OCI-M2 (cell line): ENCODE data around the gene CEP70.
"Not testable (repeated sequence)": the region's sequence is repeated elsewhere in the genome, so short reads cannot be mapped to it uniquely, and the experiment has no call there.

ENCODE experiments used
- DNase-seq: peaks from one replicate; lab custom pipeline; 2025; ENCODE audit not compliant: unreplicated experiment; lab: John Stamatoyannopoulos, UW

CEP70 gene

DNA sequence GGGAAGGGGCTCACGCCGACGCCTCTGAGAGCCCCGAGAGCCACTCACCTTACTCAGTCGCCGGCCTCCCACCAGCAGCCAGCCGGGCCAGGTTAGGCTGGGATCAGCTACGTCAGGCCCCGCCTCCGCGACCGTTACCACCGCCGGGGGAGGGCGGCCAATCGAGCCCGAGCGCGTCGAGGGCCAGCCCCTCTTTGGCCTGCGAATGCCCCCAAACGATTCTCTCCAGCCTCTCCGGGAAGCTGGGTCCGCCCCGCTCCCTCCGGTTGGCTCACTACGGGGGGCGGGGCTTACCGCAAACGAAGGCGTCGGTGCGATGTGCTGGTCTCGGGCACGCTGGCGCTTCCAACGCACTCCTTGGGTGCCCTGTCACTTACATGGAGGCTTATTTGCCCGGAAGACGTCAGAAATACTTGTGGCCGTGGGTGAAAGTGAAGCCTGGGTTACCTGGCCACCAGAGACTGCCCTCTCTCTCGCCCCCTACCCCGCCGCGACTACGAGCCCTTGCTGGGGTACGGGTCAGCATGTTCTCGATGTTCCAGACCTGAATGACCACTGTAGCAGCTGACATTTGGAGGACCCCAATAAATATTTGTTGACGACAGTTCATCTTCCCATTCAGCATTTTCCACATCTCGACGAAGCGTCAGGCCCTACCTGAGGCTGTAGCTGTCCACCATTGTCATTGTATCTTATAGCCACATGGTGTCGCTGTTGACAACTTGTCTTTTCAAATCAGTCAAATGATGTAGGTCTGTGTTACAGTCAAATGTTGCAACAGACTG lies at the start of gene CEP70:
Gene CEP70, minus strand, starts transcription at position 111 of the 785 bp plus-strand sequence. CDS start 21,333 bp downstream, outside the sequence.
- no peak for DNase-seq

- no peak for DNase-seq
Observed at GRCh38 chr3:138642927-138643253, 48.8 kb upstream of the CEP70 start.

DNA sequence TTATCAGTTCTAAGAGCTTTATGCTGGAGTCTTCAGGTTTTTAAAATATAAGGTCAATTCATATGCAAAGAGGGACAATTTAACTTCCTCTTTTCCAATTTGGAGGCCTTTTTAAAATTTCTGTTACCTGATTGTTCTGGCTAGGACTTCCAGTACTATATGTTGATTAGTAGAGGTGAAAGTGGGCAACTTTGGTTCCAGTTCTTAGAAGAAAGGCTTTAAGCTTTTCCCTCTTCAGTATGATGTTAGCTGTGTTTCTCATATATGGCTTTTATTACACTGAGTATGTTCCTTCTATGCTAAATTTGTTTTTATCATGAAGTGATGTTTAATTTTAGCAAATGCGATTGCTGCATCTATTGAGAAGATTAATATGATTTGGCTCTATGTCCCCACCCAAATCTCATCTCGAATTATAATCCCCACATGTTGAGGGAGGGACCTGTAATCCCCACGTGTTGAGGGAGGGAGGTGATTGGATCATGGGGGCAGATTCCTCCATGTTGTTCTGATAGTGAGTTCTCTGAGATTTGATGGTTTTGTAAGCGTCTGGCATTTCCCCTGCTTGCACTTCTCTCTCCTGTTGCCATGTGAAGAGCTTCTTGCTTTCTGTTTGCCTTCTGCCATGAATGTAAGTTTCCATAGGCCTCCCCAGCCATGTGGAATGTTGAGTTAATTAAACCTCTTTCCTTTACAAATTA lies 48.3 kb upstream of the CEP70 start:
- DNase-seq: no peak

GRCh38 chr3:138640537-138640936 lies 46.5 kb upstream of the CEP70 start:
- no peak for DNase-seq

- DNase-seq: no peak
Observed at GRCh38 chr3:138638641-138639040, 44.6 kb upstream of the CEP70 start.

GRCh38 chr3:138629526-138629925 lies 35.5 kb upstream of the CEP70 start:
- no peak for DNase-seq

DNA sequence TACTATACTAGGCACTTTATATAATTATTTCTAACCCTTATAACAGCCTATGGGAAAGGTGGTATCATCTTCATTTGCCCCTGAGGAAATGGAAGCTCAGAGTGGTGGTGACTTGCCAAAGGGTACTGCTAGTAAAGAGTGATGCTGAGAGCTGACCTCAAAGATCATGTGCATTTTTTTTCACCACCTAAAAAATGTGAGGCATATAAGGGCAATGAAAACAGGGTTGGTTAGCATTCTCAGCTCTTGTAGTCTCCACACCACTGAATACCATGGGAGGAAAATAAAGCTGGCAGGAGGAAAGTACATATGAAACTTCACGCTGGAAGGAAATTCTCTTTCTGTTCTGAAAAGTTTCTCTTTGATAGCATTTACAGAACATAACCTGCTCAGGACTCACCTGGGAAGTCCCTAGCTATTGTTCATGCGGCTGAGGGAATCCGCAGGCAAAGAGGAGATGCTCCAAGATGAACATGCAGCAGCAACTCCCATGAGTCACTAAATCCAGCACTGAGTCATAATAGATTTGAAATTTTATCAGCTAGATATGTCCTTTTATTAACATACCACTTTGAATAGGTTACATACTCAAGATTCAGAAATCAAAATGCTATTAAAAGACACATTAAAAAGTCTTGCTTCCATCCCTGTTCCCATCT lies 31.8 kb upstream of the CEP70 start:
- no peak for DNase-seq

- no peak for DNase-seq
Observed at GRCh38 chr3:138624518-138624917, 30.5 kb upstream of the CEP70 start.

DNA sequence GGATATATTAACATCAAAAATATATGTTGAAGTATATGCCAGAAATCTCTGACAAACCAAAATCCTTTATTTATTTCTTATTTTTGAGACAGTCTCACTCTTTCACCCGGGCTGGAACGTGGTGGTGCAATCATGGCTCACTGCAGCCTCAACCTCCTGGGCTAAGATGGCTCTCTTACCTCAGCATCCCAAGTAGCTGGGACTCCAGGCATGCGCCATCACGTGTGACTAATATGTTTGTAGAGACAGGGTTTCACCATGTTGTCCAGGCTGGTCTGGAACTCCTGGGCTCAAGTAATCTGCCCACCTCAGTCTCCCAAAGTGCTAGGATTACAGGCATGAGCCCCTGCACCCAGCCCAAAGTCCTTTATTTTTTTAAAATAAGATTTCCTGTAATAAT lies 26.4 kb upstream of the CEP70 start:
- no peak for DNase-seq

DNA sequence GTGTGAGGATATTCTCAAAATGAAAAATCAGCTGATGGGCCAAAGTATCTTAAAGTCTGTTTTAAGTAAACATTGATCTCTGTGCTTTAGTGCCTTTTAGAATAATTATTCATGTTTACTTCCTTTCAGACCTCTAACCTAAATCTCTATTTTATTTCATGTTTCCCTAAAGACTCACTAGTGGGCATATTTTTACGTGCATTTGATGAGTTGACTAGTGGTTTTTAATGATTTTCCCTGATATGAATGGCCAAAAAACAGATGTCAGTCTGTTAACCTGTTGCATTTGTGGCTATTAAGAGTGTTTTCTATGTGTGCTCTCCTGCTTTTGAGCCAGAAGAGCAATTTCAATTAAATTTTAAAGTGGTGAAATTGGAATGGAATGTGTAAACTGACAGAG lies 21.4 kb upstream of the CEP70 start:
- no peak for DNase-seq

- DNase-seq: no peak
Observed at GRCh38 chr3:138609898-138610266, 15.8 kb upstream of the CEP70 start.

GRCh38 chr3:138608322-138609135 lies 14.5 kb upstream of the CEP70 start, which contains the start of gene FAIM:
FAIM (plus strand) TSS chr3:138608771; CDS start chr3:138619727, 10,956 bp downstream.
- no peak for DNase-seq

GRCh38 chr3:138604106-138604595 lies 10.1 kb upstream of the CEP70 start:
- not testable (repeated sequence) for DNase-seq

DNA sequence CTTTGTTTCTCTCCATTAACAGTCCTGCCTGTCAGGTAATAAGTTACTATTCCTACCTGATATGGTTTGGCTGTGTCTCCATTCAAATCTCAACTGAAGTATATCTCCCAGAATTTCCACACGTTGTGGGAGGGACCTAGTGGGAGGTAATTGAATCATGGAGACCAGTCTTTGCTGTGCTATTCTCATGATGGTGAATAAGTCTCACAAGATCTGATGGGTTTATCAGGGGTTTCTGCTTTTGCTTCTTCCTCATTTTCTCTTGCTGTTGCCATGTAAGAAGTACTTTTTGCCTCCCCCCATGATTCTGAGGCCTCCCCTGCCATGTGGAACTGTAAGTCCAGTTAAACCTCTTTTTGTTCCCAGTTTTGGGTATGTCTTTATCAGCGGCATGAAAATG lies 7.6 kb upstream of the CEP70 start:
- not testable (repeated sequence) for DNase-seq

DNA sequence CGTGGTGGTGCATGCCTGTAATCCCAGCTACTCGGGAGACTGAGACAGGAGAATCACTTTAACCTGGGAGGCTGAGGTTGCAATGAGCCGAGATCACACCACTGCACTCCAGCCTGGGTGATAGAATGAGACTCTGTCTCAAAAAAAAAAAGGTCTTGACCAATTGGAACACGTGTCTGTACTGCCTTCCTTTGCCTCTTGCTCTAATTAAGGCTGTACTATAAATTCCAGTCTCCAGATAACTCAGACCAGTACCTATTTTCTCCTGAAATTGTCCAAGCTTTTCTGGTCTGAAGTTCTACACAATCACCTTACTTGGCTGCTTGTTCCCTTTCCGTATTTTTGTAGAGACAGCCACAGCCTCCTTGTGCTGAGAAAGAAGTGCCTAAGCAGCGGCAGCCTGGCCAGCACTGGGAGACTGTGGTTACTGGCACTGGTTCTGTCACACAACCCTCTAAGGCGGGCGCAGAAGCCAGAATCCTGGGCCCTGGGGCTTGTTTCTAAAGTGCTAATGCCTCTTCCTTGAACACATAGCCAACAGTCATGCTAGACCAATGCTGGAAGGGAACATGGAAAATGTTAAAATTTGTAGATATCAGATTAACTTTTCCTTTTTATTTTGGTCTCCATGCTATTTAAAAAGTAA lies 6.2 kb upstream of the CEP70 start:
- no peak for DNase-seq

- no peak for DNase-seq
Observed at GRCh38 chr3:138598534-138598933, 4.5 kb upstream of the CEP70 start.

- not testable (repeated sequence) for DNase-seq
Observed at GRCh38 chr3:138597186-138597976, 3.3 kb upstream of the CEP70 start.

- no peak for DNase-seq
Observed at GRCh38 chr3:138594935-138595610, 1.0 kb upstream of the CEP70 start.

- no peak for DNase-seq
Observed at GRCh38 chr3:138593488-138594149, 441 bp downstream of the CEP70 start.
